A549 (cell line): ENCODE results near the gene OTUB2.

Experiments
- CEBPB ChIP-seq, 2 experiments: fragments of >200 bp in 1 of 2; sonication (Bioruptor Twin) in 1 of 2; formaldehyde crosslinking in 1 of 2; IDR thresholded peaks; 2 replicates each; pipeline ENCODE4 v1.6.1; 2012 to 2016
- CHD4 ChIP-seq: fragments of 200-600 bp; sonication (generic); IDR thresholded peaks from 2 replicates; pipeline ENCODE4 v1.6.1; 2016; ENCODE audit warnings: antibody characterized with exemption, mild to moderate bottlenecking, borderline replicate concordance
- ESRRA ChIP-seq: fragments of 150-350 bp; IDR thresholded peaks from 2 replicates; pipeline ENCODE4 v1.6.1; 2014; ENCODE audit warnings: mild to moderate bottlenecking, low read length, borderline replicate concordance
- HOXA7 ChIP-seq: fragments of 250-450 bp; sonication (Bioruptor Pico); IDR thresholded peaks from 2 replicates; pipeline ENCODE4 v1.5.0; 2020; ENCODE audit warnings: mild to moderate bottlenecking, moderate library complexity
- POLR2A ChIP-seq: IDR thresholded peaks from 2 replicates; pipeline ENCODE4 v1.6.1; 2012; ENCODE audit warnings: mild to moderate bottlenecking, low read length
- SMC3 ChIP-seq: fragments of >200 bp; sonication (Bioruptor Twin); formaldehyde crosslinking; IDR thresholded peaks from 3 replicates; pipeline ENCODE4 v1.6.1; 2018; ENCODE audit warnings: inconsistent platforms
- ZC3H11A ChIP-seq: fragments of 450-650 bp; IDR thresholded peaks from 2 replicates; pipeline ENCODE4 v1.6.1; 2014; ENCODE audit warnings: antibody characterized with exemption, mild to moderate bottlenecking
- TF ChIP-seq, protein P1 (sequence below): fragments of >200 bp; sonication (Bioruptor Twin); formaldehyde crosslinking; IDR thresholded peaks from 3 replicates; pipeline ENCODE4 v1.5.1; 2016

- TF ChIP-seq CEBPB (IDR thresholded peaks at IDR 0.05) (no peak), ESRRA (no peak), HOXA7 (no peak), SMC3 (no peak), ZC3H11A (no peak), CHD4 (no peak), POLR2A (no peak)
- TF ChIP-seq, protein P1, sequence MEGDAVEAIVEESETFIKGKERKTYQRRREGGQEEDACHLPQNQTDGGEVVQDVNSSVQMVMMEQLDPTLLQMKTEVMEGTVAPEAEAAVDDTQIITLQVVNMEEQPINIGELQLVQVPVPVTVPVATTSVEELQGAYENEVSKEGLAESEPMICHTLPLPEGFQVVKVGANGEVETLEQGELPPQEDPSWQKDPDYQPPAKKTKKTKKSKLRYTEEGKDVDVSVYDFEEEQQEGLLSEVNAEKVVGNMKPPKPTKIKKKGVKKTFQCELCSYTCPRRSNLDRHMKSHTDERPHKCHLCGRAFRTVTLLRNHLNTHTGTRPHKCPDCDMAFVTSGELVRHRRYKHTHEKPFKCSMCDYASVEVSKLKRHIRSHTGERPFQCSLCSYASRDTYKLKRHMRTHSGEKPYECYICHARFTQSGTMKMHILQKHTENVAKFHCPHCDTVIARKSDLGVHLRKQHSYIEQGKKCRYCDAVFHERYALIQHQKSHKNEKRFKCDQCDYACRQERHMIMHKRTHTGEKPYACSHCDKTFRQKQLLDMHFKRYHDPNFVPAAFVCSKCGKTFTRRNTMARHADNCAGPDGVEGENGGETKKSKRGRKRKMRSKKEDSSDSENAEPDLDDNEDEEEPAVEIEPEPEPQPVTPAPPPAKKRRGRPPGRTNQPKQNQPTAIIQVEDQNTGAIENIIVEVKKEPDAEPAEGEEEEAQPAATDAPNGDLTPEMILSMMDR, result no peak
Observed at GRCh38 chr14:94043111-94043755, 17.1 kb downstream of the OTUB2 start.
